ENCODE results near the gene RAB11B.
"Not testable (repeated sequence)": the region's sequence is repeated elsewhere in the genome, so short reads cannot be mapped to it uniquely, and the experiment has no call there.

The RAB11B gene

DNA sequence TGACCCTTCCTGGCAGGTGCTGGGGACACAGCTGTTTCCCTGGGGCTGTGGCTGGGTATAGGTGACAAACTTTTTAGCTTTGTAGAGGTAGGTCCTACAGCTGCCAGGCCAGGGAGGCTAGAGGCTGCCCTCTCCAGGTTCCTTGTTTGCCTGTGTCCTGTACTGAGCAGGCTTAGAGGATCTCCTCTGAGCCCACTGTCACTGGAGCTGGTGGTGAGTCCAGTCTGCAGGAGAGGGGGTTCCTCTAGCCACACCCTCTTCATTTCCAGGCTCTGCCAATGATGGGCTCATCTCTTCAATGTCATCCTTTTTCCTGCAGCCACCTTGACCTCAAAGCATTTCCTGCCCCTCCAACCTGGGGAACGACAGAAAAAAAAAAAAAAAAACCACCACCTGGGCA is 12.6 kb upstream of the RAB11B start:
- TF ChIP-seq ZFX (IDR thresholded peaks at IDR 0.05), result no peak
- TF ChIP-seq, protein P1, sequence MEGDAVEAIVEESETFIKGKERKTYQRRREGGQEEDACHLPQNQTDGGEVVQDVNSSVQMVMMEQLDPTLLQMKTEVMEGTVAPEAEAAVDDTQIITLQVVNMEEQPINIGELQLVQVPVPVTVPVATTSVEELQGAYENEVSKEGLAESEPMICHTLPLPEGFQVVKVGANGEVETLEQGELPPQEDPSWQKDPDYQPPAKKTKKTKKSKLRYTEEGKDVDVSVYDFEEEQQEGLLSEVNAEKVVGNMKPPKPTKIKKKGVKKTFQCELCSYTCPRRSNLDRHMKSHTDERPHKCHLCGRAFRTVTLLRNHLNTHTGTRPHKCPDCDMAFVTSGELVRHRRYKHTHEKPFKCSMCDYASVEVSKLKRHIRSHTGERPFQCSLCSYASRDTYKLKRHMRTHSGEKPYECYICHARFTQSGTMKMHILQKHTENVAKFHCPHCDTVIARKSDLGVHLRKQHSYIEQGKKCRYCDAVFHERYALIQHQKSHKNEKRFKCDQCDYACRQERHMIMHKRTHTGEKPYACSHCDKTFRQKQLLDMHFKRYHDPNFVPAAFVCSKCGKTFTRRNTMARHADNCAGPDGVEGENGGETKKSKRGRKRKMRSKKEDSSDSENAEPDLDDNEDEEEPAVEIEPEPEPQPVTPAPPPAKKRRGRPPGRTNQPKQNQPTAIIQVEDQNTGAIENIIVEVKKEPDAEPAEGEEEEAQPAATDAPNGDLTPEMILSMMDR (conservative IDR thresholded peaks at IDR 0.05), result no peak
- no peak overlapping the region for H3K27ac ChIP-seq

DNA sequence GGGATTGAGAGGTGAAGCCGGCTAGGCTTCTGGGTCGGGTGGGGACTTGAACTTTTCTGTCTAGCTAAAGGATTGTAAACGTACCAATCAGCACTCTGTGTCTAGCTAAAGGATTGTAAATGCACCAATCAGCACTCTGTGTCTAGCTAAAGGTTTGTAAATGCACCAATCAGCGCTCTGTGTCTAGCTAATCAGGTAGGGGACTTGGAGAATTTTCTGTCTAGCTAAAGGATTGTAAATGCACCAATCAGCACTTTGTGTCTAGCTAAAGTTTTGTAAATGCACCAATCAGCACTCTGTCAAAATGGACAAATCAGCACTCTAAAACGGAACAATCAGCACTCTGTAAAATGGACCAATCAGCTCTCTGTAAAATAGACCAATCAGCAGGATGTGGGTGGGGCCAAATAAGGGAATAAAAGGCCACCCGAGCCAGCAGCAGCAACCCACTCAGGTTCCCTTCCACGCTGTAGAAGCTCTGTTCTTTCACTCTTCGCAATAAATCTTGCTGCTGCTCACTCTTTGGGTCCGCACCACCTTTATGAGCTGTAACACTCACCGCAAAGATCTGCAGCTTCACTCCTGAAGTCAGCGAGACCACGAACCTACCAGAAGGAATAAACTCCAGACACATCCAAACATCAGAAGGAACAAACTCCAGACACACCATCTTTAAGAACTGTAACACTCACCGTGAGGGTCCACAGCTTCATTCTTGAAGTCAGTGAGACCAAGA is 10.8 kb upstream of the RAB11B start:
- not testable (repeated sequence) for H3K27ac ChIP-seq

DNA sequence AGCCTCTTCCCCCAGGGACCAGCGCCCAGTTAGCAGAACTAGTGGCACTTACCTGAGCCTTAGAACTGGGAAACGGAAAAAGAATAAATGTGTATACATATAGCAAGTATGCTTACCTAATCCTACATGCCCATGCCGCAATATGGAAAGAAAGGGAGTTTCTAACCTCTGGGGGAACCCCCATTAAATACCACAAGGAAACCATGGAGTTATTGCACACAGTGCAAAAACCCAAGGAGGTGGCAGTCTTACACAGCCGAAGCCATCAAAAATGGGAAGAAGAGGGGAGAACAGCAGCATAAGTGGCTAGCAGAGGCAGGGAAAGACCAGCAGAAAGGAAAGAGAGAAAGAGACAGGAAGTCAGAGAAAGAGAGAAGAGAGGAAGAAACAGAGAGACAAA is 5.6 kb upstream of the RAB11B start:
- H3K27ac ChIP-seq, result not testable (repeated sequence)

DNA sequence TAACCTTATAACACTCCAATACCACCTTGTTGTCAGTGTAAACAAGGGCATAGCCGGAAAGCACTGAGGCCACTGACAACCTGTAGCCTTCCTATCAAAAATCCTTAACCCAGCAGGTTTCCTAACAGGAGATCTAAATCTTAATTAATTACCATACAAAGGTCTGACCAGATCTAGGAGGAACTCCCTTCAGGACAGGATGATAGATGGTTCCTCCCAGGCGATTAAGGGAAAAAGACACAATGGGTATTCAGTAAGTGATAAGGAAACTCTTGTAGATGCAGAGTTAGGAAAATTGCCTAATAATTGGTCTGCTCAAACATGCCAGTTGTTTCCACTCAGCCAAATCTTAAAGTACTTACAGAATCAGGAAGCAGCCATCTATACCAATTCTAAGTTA is 5.1 kb upstream of the RAB11B start:
- not testable (repeated sequence) for H3K27ac ChIP-seq

DNA sequence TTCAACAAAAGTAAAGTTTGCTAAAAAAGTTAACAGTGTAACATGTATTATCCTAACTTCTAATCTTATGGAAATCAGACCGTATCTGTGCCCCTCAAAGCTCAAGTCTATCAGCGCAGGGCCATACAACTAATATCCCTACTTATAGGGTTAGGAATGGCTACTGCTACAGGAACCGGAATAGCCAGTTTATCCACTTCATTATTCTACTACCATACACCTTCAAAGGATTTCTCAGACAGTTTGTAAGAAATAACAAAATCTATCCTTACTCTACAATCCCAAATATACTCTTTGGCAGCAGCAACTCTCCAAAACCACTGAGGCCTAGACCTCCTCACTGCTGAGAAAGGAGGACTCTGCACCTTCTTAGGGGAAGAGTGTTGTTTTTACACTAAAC is 4.6 kb upstream of the RAB11B start:
- not testable (repeated sequence) for H3K27ac ChIP-seq

DNA sequence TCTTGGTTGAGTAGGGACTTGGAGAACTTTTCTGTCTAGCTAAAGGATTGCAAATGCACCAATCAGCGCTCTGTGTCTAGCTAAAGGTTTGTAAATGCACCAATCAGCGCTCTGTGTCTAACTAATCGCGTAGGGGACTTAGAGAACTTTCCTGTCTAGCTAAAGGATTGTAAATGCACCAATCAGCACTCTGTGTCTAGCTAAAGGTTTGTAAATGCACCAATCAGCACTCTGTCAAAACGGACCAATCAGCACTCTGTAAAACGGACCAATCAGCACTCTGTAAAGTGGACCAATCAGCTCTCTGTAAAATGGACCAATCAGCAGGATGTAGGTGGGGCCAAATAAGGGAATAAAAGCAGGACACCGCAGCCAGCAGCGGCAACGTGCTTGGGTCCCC is 3.7 kb upstream of the RAB11B start:
- not testable (repeated sequence) for H3K27ac ChIP-seq

DNA sequence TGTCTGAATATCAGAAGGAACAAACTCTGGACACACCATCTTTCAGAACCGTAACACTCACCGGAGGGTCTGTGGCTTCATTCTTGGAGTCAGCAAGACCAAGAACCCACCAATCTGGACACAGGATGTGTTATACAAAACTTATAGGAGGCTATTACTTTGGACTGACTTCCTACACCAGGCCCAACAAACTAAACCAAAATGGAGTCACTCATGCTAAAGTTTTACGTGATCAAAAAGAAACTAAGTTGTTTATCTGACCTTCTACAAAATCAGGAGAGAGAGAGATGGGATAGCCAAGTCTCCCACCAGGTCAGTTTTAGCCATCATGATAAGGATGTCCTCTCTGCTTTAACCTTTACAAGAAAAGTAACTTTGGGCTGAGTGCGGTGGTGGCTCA is 3.2 kb upstream of the RAB11B start:
- TF ChIP-seq ZFX (IDR thresholded peaks at IDR 0.05), result no peak
- TF ChIP-seq, protein P1 (conservative IDR thresholded peaks at IDR 0.05), result no peak
- H3K27ac ChIP-seq, result no peak overlapping the region

DNA sequence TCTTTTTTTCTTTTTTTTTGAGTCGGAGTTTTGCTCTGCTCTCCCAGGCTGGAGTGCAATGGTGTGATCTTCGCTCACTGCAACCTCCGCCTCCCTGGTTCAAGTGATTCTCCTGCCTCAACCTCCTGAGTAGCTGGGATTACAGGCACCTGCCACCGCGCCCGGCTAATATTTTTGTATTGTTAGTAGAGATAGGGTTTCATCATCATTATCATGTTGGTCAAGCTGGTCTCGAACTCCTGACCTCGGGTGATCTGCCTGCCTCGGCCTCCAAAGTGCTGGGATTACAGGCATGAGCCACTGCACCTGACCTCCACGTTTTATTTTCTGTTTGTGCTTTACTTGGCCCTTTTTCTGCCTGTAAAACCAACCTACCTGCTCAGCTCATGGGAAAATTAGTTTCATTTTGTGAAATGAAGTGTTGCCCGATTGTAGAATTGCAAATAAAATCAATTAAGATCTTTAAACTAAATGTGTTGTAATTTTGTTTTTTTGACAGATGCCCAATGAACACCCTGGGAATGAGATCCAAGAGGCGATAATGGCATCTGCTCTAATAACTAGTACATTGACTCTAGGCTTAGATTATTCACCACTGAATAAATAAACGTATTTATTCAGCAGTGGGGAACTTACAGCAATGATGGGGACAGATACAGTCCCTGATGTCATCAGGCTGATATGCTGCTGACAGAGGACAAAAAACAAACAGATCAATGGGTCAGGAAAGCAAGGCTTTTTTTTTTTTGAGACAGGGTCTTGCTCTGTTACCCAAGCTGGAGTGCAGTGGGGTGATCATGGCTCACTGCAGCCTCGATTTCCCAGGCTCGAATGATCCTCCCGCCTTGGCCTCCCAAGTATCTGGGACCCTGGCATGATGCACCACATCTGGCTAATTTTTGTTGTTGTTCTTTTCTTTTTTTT is 2.2 kb upstream of the RAB11B start:
- TF ChIP-seq, protein P1 (conservative IDR thresholded peaks at IDR 0.05), result no peak
- no peak for TF ChIP-seq ZFX (IDR thresholded peaks at IDR 0.05)
- H3K27ac ChIP-seq, result no peak overlapping the region

DNA sequence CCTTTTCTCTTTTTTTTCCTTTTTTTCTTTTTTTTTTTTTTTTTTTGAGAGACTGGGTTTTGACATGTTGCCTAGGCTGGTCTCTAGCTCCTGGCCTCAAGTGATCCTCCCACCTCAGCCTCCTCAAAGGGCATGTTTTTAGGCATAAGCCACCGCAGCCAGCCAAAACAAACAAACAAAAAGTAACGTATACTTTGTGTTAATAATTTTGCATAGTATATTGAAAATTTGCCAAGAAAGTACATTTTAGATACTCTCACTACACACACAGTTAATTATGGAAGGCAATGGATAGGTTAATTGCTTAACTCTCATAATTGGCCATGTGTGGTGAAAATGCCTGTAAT is 1.6 kb upstream of the RAB11B start:
- TF ChIP-seq, protein P1 (conservative IDR thresholded peaks at IDR 0.05), result no peak
- no peak for TF ChIP-seq ZFX (IDR thresholded peaks at IDR 0.05)
- H3K27ac ChIP-seq, result no peak overlapping the region

DNA sequence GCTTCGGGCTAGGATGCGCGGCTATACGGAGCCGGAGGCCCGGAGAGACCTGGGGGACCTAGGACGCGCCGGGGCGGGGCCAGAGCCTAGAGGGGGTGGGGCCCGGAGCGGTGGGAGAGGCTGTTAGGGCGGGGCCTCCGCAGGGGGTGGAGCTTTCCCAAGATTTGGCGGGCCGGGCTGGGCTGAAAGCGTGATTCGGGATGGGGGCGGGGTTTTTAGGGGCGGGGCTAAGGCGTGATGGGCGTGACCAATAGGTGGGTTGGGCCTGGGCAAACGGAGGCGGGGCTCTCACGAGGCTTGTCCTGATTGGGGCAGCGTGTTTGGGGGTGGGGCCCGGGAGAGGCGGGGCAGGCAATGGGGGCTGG is 439 bp downstream of the RAB11B start:
- TF ChIP-seq ZFX (IDR thresholded peaks at IDR 0.05), result no peak
- TF ChIP-seq, protein P1 (conservative IDR thresholded peaks at IDR 0.05), result no peak
- peak overlapping the region; percentile 93 for H3K27ac ChIP-seq
